Hepatocyte (in vitro differentiated cells): ENCODE measurements around the gene PKNOX2.

ENCODE experiments used
- EZH2 ChIP-seq: fragments of 200-600 bp; sonication (generic); IDR thresholded peaks from 2 replicates; pipeline ENCODE4 v1.6.1; 2016; ENCODE audit warnings: antibody characterized with exemption, mild to moderate bottlenecking, borderline replicate concordance
- EZH2phosphoT487 ChIP-seq: fragments of 200-600 bp; sonication (generic); IDR thresholded peaks from one replicate; pipeline ENCODE4 v1.6.1; 2018; ENCODE audit warnings: antibody characterized with exemption, mild to moderate bottlenecking, low read depth, moderate library complexity; ENCODE audit not compliant: unreplicated experiment, severe bottlenecking

- no peak for TF ChIP-seq EZH2phosphoT487
- TF ChIP-seq EZH2, result no peak
Observed at GRCh38 chr11:125295931-125296330, 131.4 kb downstream of the PKNOX2 start.
